ENCODE measurements around the gene KDM5B. TPM values are rescaled to one million over a fixed set of nuclear protein-coding genes. Genes with fewer than 3 reads are reported as not detected.

KDM5B gene
- polyA plus RNA-seq, 3 donors from 2014 or later, result 4.4 to 26.2 (median 8.7) TPM

- Mint-ChIP-seq H3K36me3 (peaks cover 0 to 4% (median 0%) of the 10 kb centered on the region in 3 donors), H3K4me1 (no peaks in the 10 kb centered on the region), H3K9me3 (peaks cover 0 to 2% (median 0%) of the 10 kb centered on the region in 6 donors), H3K27me3 (ENCODE audit: low read depth in 3 of 3) (peaks cover 16 to 26% (median 17%) of the 10 kb centered on the region in 3 donors), H3K4me3 (no peak overlapping the region), H3K27ac (no peak overlapping the region)
- DNase-seq, result no peak
These were observed 98.8 kb downstream of the KDM5B start for GRCh38 chr1:202709276-202710041.

DNA sequence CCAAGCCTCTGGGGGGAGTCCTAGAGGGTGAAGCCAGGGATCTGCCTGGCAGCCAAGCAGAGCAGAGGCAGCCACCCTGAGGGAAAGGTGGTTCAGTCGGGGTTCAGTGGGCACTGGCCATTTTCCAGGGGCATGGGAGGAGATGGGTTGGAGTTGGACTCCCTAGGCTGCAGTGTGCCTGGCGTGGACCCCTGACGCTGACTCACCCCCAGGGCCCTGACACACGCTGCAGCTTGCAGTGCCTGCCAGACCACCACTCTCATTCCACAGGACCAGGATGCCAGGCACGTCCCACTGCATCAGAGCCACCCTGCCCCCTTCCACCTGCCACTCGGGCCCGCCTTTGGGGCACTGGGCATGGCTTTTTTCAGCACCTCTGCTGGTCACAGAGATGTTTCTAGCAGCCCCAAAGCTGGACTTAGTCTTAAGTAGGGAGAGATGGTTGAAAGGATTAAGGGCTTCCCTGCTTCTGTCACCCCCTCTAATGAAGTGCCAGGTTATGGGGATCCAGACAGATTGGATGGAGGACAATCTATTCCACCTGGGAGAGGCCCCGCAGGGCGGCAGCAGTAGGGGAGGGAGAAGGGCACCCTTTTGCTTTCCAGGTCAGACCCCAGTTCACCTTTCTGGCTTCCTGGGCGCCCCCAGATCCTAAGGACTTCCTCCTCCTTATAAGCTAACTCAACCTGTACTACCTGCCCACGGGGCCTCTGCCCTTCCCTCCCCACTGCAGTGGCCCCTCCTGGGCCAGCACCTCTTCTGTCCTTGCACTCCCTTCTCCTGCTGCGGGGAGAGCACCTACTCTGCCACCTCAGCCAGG, 99.6 kb downstream of the KDM5B start:
- H3K27ac Mint-ChIP-seq, result no peak overlapping the region
- peaks cover 15 to 29% (median 16%) of the 10 kb centered on the region in 3 donors for H3K27me3 Mint-ChIP-seq (ENCODE audit: low read depth in 3 of 3)
- peaks cover 0 to 4% (median 0%) of the 10 kb centered on the region in 3 donors for H3K36me3 Mint-ChIP-seq
- peaks cover 0 to 2% (median 0%) of the 10 kb centered on the region in 6 donors for H3K9me3 Mint-ChIP-seq
- no peak overlapping the region for H3K4me3 Mint-ChIP-seq
- H3K4me1 Mint-ChIP-seq, result no peaks in the 10 kb centered on the region
- DNase-seq, result no peak

DNA sequence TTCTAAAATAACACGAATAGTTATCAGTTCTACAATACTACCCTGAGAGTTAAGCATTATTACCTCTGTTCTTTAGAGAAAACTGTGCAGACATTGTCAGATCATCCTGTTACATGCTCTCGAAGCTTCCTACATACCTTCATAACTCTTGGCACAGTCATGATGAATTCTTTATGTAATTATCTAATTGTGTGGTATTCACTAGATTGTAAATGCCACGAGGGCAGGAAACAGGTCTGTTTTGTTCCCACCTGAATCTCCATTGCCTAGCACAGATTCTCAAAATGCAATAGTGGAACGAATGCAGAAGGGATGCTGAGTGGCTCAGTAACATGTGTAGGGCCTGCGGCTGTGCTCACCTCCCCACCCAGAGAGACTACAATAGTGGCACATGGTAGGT, 101.4 kb downstream of the KDM5B start:
- no peak for DNase-seq
- peaks cover 8 to 20% (median 14%) of the 10 kb centered on the region in 3 donors for H3K27me3 Mint-ChIP-seq (ENCODE audit: low read depth in 3 of 3)
- peaks cover 0 to 4% (median 0%) of the 10 kb centered on the region in 3 donors for H3K36me3 Mint-ChIP-seq
- no peak overlapping the region for H3K4me3 Mint-ChIP-seq
- no peak overlapping the region for H3K27ac Mint-ChIP-seq
- H3K4me1 Mint-ChIP-seq, result no peaks in the 10 kb centered on the region
- peaks cover 0 to 2% (median 0%) of the 10 kb centered on the region in 6 donors for H3K9me3 Mint-ChIP-seq

DNA sequence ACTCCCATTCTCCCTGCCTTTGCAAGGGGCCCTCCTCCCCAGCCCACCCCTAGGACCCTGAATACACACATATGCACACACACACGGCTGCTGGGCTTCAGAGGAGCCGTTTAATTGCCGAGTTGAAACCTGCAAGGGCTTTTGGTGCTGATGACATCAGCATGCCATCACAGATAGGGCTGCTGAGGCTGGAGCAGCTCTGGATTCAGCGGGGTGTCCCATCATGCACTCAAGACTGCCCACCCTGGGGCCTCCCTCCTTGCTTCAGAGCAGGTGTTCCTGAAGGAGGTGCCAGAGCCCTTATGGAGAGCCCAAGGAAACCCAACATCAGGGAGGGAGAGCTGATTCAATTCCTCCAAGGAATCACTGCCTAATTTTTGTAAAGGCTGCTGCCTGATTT, 103.6 kb downstream of the KDM5B start:
- peaks cover 3 to 15% (median 9%) of the 10 kb centered on the region in 3 donors for H3K27me3 Mint-ChIP-seq (ENCODE audit: low read depth in 3 of 3)

DNA sequence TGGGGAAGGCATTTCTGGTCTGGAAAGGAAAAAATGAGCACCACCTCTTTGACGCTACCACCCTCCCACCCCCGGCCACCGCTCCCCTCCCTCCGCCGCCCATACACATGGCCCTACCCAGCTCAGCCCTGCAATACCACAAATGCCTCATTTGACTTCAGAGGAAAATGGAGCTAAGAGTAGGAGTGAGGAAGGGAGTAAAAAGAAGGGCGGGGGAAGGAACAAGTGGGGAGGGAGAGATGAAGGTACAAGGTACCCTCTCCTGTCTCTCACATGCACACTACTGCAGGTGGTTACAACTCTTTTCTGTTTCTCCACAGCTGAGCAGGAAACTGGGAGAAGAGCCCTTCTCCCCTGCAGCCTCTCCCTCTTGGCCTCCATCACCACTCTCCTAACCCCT, 105.0 kb downstream of the KDM5B start:
- H3K9me3 Mint-ChIP-seq, result peaks cover 0 to 2% (median 0%) of the 10 kb centered on the region in 6 donors
- no peaks in the 10 kb centered on the region for H3K36me3 Mint-ChIP-seq
- peaks cover 4 to 5% of the 10 kb centered on the region in 2 donors for H3K4me1 Mint-ChIP-seq
- DNase-seq, result no peak
- no peak overlapping the region for H3K27ac Mint-ChIP-seq
- peaks cover 0 to 11% (median 9%) of the 10 kb centered on the region in 3 donors for H3K27me3 Mint-ChIP-seq (ENCODE audit: low read depth in 3 of 3)
- no peak overlapping the region for H3K4me3 Mint-ChIP-seq

More for the DNA sequence above, 103.6 kb downstream of the KDM5B start:
- H3K4me3 Mint-ChIP-seq, result no peak overlapping the region
- no peak for DNase-seq
- H3K9me3 Mint-ChIP-seq, result peaks cover 0 to 2% (median 0%) of the 10 kb centered on the region in 6 donors
- no peaks in the 10 kb centered on the region for H3K36me3 Mint-ChIP-seq
- no peak overlapping the region for H3K27ac Mint-ChIP-seq
- no peaks in the 10 kb centered on the region for H3K4me1 Mint-ChIP-seq

DNA sequence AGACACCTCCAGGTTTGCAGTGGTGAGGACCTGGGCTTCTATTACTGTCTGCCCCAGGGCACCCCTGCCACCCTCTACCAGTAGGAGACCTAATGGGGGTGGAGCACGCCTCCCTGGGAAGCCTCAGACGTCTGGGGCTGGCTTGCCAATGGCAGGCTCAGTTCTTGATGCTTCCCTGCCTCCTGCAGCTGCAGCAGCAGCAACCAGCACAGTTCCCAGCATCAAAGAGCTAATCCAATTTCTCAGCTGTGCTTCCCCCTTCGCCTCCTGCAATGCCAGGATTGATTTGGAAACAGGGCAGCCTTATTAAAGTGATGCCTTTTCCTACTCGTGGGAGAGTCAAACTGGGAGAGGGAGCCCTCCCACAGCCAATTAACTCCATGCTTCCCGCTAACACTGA, 106.1 kb downstream of the KDM5B start:
- Mint-ChIP-seq H3K9me3 (no peaks in the 10 kb centered on the region), H3K27me3 (ENCODE audit: low read depth in 3 of 3) (peaks cover 0 to 11% (median 8%) of the 10 kb centered on the region in 3 donors), H3K27ac (no peak overlapping the region), H3K36me3 (no peaks in the 10 kb centered on the region), H3K4me1 (peaks cover 6 to 7% of the 10 kb centered on the region in 2 donors), H3K4me3 (no peak overlapping the region)
- DNase-seq, result no peak

GRCh38 chr1:202701200-202701599, 107.0 kb downstream of the KDM5B start:
- H3K9me3 Mint-ChIP-seq, result no peaks in the 10 kb centered on the region
- no peak overlapping the region for H3K27ac Mint-ChIP-seq
- peaks cover 6 to 7% of the 10 kb centered on the region in 2 donors for H3K4me1 Mint-ChIP-seq
- no peak for DNase-seq
- peaks cover 0 to 6% (median 6%) of the 10 kb centered on the region in 3 donors for H3K27me3 Mint-ChIP-seq (ENCODE audit: low read depth in 3 of 3)
- H3K4me3 Mint-ChIP-seq, result no peak overlapping the region
- no peaks in the 10 kb centered on the region for H3K36me3 Mint-ChIP-seq

DNA sequence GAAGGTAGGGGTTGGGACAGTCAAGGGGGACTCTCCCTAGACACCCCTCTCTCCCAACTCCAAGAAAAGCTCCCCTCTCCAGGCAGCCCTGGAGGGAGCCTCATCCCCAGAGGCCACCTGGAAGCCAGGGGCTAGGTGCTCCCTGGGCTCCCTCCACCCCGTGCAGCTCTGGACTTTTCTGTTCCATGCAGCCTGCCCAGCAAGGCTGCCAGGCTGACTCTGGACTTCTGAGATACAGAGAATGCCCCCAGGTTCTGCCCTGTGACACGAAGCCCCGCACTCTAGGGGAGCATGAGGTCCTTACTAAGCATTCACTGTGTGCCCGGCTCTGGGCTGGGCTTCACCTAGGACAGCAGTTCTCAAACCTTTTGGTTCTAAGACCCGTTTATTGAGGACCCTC, 108.2 kb downstream of the KDM5B start:
- Mint-ChIP-seq H3K27ac (no peak overlapping the region), H3K4me3 (no peak overlapping the region), H3K36me3 (no peaks in the 10 kb centered on the region), H3K9me3 (no peaks in the 10 kb centered on the region), H3K27me3 (ENCODE audit: low read depth in 3 of 3) (peaks cover 4 to 9% (median 8%) of the 10 kb centered on the region in 3 donors), H3K4me1 (peaks cover 6 to 7% of the 10 kb centered on the region in 2 donors)
- no peak for DNase-seq

GRCh38 chr1:202698276-202698675, 109.9 kb downstream of the KDM5B start:
- Mint-ChIP-seq H3K27ac (no peak overlapping the region), H3K9me3 (peaks cover 0 to under 1% (median 0%) of the 10 kb centered on the region in 6 donors), H3K4me3 (no peak overlapping the region), H3K27me3 (ENCODE audit: low read depth in 3 of 3) (peaks cover 5 to 12% (median 8%) of the 10 kb centered on the region in 3 donors), H3K4me1 (peaks cover 6 to 7% of the 10 kb centered on the region in 2 donors), H3K36me3 (no peaks in the 10 kb centered on the region)
- DNase-seq, result no peak

GRCh38 chr1:202697038-202697437, 111.2 kb downstream of the KDM5B start:
- Mint-ChIP-seq H3K27me3 (ENCODE audit: low read depth in 3 of 3) (peaks cover 6 to 12% (median 12%) of the 10 kb centered on the region in 3 donors), H3K4me1 (peaks cover 6 to 7% of the 10 kb centered on the region in 2 donors), H3K9me3 (peaks cover 0 to 4% (median 0%) of the 10 kb centered on the region in 6 donors), H3K36me3 (no peaks in the 10 kb centered on the region), H3K4me3 (no peak overlapping the region), H3K27ac (no peak overlapping the region)
- no peak for DNase-seq

GRCh38 chr1:202694314-202694713, 113.9 kb downstream of the KDM5B start:
- Mint-ChIP-seq H3K27ac (no peak overlapping the region), H3K9me3 (peaks cover 0 to 4% (median 0%) of the 10 kb centered on the region in 6 donors), H3K4me3 (no peak overlapping the region), H3K4me1 (peaks cover 6 to 7% of the 10 kb centered on the region in 2 donors), H3K27me3 (ENCODE audit: low read depth in 3 of 3) (peaks cover 11 to 16% (median 15%) of the 10 kb centered on the region in 3 donors), H3K36me3 (no peaks in the 10 kb centered on the region)
- DNase-seq, result no peak

DNA sequence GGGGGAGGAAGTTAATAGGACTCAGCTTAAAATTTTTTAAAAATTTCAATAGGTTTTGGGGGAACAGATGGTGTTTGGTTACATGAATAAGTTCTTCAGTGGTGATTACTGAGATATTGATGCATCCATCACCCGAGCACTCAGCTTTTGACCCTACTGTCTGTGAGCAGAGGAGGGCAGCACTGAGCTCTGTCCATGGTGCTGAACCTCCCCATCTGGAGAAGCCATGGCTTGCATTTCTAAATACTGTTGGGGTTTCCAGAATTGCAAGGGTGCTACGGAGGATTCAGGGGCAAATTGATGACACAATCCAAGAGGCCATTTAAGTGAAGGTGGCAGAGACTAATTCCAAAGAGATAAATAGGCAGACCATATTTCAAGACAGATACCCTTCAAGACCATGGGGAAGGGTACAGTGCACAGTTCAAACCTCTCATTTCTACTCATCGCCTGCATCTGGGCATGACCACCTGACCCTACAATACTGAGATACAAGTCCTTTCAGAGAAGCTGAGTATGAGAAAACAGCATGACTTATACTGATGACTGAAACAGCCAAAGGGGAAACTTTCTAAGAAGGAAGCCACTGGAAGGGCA, 115.2 kb downstream of the KDM5B start:
- Mint-ChIP-seq H3K36me3 (no peaks in the 10 kb centered on the region), H3K9me3 (peaks cover 0 to 4% (median 0%) of the 10 kb centered on the region in 6 donors), H3K4me1 (peaks cover under 1% of the 10 kb centered on the region in 2 donors), H3K27me3 (ENCODE audit: low read depth in 3 of 3) (peaks cover 11 to 16% (median 15%) of the 10 kb centered on the region in 3 donors), H3K27ac (no peak overlapping the region), H3K4me3 (no peak overlapping the region)
- DNase-seq, result peak; percentile 43 to 63 (median 46)

DNA sequence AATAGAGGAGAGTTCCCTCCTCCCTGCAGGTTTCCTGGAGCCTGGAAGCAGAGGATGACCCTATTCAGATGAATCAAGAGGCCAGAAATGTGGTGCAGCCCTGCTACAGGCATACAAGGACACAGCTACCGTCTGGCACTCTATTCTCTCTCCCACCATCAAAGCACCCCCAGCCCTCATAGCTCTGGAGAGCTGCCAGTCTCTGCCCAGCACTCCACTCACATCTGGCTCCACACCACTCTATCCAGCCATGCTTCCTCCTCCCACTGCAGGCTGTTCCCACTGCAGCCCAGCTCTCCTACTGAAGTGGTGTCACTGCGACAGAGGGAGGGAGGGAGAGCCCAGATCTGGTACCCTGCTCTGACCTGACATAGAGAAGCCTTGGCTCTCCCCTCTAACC, 116.4 kb downstream of the KDM5B start:
- Mint-ChIP-seq H3K27ac (no peak overlapping the region), H3K9me3 (peaks cover 0 to 5% (median 0%) of the 10 kb centered on the region in 6 donors), H3K27me3 (ENCODE audit: low read depth in 3 of 3) (peaks cover 11 to 18% (median 15%) of the 10 kb centered on the region in 3 donors), H3K4me3 (no peak overlapping the region), H3K4me1 (no peaks in the 10 kb centered on the region), H3K36me3 (no peaks in the 10 kb centered on the region)
- DNase-seq, result no peak

Measured in immature natural killer cell (primary cell).